HepG2 (cell line): ENCODE measurements around the gene NEURL1B. TPM values are rescaled to one million over a fixed set of nuclear protein-coding genes. Genes with fewer than 3 reads are reported as not detected.

Source experiments
- BCL6 ChIP-seq: IDR thresholded peaks from 2 replicates; pipeline ENCODE4 v1.6.1; 2016; ENCODE audit warnings: missing genetic modification reagents, missing compliant biosample characterization
- BHLHE40 ChIP-seq: IDR thresholded peaks from 2 replicates; pipeline ENCODE4 v1.6.1; 2011; ENCODE audit warnings: low read length, improper control_type of control experiment
- FIP1L1 ChIP-seq: fragments of 200-400 bp; formaldehyde crosslinking; IDR thresholded peaks from 2 replicates; pipeline ENCODE4 v1.6.1; 2018; ENCODE audit warnings: low read depth, mild to moderate bottlenecking, low read length, moderate library complexity, borderline replicate concordance; ENCODE audit not compliant: insufficient read depth
- FOXK2 ChIP-seq: fragments of 450-650 bp; IDR thresholded peaks from 2 replicates; pipeline ENCODE4 v1.6.1; 2016
- HMG20B ChIP-seq: conservative IDR thresholded peaks from 2 replicates; pipeline ENCODE4 v1.6.1; 2016; ENCODE audit warnings: missing genetic modification reagents, missing compliant biosample characterization
- HNF4G ChIP-seq, 2 experiments: sonication (generic) in 1 of 2; formaldehyde crosslinking in 1 of 2; IDR thresholded peaks; 2 replicates each; pipeline versions ENCODE4 v1.4.0 to v1.6.1; 2011 to 2020; ENCODE audit warnings: borderline replicate concordance in 2 of 2, low read depth in 2 of 2, mild to moderate bottlenecking in 2 of 2, low read length in 1 of 2, missing genetic modification reagents in 1 of 2, moderate library complexity in 1 of 2
- IRX3 ChIP-seq: sonication (generic); formaldehyde crosslinking; IDR thresholded peaks from 2 replicates; pipeline ENCODE4 v1.8.1; 2023; ENCODE audit warnings: mild to moderate bottlenecking, low read depth, missing genetic modification reagents, borderline replicate concordance
- MAZ ChIP-seq, 2 experiments: sonication (generic) in 1 of 2; formaldehyde crosslinking in 1 of 2; IDR thresholded peaks; 2 replicates each; pipeline versions ENCODE4 v1.5.0 to v1.6.1; 2012 to 2020; ENCODE audit warnings: low read depth in 2 of 2, mild to moderate bottlenecking in 2 of 2, borderline replicate concordance in 1 of 2, improper control_type of control experiment in 1 of 2, low read length in 1 of 2, missing genetic modification reagents in 1 of 2, moderate library complexity in 1 of 2
- MEIS1 ChIP-seq: sonication (generic); formaldehyde crosslinking; IDR thresholded peaks from 2 replicates; pipeline ENCODE4 v1.9.0; 2021; ENCODE audit warnings: mild to moderate bottlenecking, missing genetic modification reagents, moderate library complexity, borderline replicate concordance
- MXI1 ChIP-seq: IDR thresholded peaks from 3 replicates; pipeline ENCODE4 v1.6.1; 2012; ENCODE audit warnings: low read depth, low read length, inconsistent platforms, borderline replicate concordance
- SOX6 ChIP-seq, 2 experiments: fragments of 450-650 bp in 1 of 2; sonication (generic) in 1 of 2; formaldehyde crosslinking in 1 of 2; IDR thresholded peaks; 2 replicates each; pipeline versions ENCODE4 v1.4.0 to v1.6.1; 2017 to 2020; ENCODE audit warnings: antibody characterized with exemption in 1 of 2, mild to moderate bottlenecking in 1 of 2, missing genetic modification reagents in 1 of 2
- SSRP1 ChIP-seq: IDR thresholded peaks from 2 replicates; pipeline ENCODE4 v1.6.1; 2016; ENCODE audit warnings: control low read depth
- TAF1 ChIP-seq: sonication (generic); formaldehyde crosslinking; IDR thresholded peaks from 2 replicates; pipeline ENCODE4 v1.4.0; 2020; ENCODE audit warnings: missing genetic modification reagents
- TCF12 ChIP-seq, 2 experiments: fragments of 450-650 bp in 1 of 2; sonication (generic) in 1 of 2; formaldehyde crosslinking in 1 of 2; IDR thresholded peaks; 2 replicates each; pipeline versions ENCODE4 v1.6.1 to v1.8.0; 2017 to 2022; ENCODE audit warnings: antibody characterized with exemption in 1 of 2, mild to moderate bottlenecking in 1 of 2, missing genetic modification reagents in 1 of 2, moderate library complexity in 1 of 2
- THAP11 ChIP-seq: IDR thresholded peaks from 2 replicates; pipeline ENCODE4 v1.6.1; 2016; ENCODE audit warnings: missing biosample characterization, missing genetic modification reagents
- ZNF572 ChIP-seq: sonication (generic); formaldehyde crosslinking; IDR thresholded peaks from 2 replicates; pipeline ENCODE4 v1.5.1; 2020; ENCODE audit warnings: mild to moderate bottlenecking, missing genetic modification reagents
- polyA plus RNA-seq, 8 experiments: library from polyadenylated mRNA; depleted of rRNA in 3 of 8; stranded (reverse) in 7 of 8; unstranded in 1 of 8; fragments of >200 nt; fragmentation: Illumina TruSeq in 4 of 8; extraction: Trizol in 4 of 8; gene quantifications; 2 replicates each; pipeline versions ENCODE4 v1.2.1 to v1.2.3, GENCODE V29; 2011 to 2016; ENCODE audit warnings: low read depth in 4 of 8, missing spikeins in 1 of 8, mixed read lengths in 1 of 8; ENCODE audit not compliant: insufficient read depth in 1 of 8
- total RNA-seq, 5 experiments: library from RNA; depleted of rRNA; stranded (reverse); fragments of >200 nt; fragmentation: Illumina TruSeq; extraction: Trizol; gene quantifications; 2 replicates each; pipeline ENCODE4 v1.2.3, GENCODE V29; 2016; ENCODE audit warnings: low read depth in 1 of 5
- TF ChIP-seq, protein P1 (sequence below): sonication (generic); formaldehyde crosslinking; IDR thresholded peaks from 2 replicates; pipeline ENCODE4 v1.9.0; 2021; ENCODE audit warnings: mild to moderate bottlenecking, missing genetic modification reagents
- TF ChIP-seq, protein P2 (sequence below): sonication (generic); formaldehyde crosslinking; IDR thresholded peaks from 2 replicates; pipeline ENCODE4 v1.5.0; 2020; ENCODE audit warnings: mild to moderate bottlenecking, missing genetic modification reagents

NEURL1B gene
- total and polyA plus RNA-seq, 2 of the 13 experiments (the other 11 are each of a cell fraction or from before 2014, with no cell fraction given): 0.09 to 0.13 TPM

DNA sequence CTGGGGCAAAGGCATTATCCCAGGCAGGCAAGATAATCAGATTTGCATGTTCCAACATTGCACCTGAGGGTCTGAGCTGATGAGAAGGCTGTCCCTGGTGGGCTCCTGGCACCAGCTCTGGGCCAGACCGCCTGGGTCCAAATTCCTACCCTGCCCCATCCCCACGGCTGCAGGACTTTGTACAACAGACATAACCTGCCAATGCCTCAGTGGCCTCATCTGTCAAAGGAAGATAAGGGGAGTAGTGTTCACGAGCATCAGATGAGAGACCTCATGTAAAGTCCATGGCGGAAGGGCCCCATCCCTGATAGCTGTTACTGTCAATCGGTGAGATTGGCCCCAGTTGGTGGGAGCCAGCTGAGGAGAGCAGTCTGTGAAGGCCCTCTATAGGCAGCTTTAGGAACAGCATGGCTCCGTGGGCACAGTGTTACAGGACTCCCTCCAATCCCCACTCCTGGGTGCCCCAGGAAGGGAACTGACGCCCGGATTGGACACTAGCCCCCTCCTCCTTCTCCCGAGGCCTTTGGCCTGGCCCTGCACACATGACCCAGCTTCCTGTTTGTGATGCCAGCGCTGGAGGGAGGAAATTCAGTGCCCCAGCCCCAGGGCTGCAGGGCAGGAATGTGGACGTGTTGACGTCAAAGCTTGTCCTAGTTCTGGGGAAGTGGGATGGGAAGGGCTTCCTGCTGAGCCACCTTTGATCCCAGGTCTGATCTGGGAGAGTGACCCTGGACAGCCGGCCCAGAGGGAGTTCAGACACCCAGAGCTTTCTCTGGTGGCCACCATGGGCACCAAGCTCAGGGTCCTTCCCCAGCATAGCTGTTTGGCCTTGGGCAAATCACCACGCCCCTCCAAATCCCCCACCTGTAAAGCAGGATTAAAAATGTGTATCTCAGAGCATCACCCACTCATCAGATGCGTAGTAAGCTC, 73.7 kb downstream of the NEURL1B start (continued):
- TF ChIP-seq, protein P1, sequence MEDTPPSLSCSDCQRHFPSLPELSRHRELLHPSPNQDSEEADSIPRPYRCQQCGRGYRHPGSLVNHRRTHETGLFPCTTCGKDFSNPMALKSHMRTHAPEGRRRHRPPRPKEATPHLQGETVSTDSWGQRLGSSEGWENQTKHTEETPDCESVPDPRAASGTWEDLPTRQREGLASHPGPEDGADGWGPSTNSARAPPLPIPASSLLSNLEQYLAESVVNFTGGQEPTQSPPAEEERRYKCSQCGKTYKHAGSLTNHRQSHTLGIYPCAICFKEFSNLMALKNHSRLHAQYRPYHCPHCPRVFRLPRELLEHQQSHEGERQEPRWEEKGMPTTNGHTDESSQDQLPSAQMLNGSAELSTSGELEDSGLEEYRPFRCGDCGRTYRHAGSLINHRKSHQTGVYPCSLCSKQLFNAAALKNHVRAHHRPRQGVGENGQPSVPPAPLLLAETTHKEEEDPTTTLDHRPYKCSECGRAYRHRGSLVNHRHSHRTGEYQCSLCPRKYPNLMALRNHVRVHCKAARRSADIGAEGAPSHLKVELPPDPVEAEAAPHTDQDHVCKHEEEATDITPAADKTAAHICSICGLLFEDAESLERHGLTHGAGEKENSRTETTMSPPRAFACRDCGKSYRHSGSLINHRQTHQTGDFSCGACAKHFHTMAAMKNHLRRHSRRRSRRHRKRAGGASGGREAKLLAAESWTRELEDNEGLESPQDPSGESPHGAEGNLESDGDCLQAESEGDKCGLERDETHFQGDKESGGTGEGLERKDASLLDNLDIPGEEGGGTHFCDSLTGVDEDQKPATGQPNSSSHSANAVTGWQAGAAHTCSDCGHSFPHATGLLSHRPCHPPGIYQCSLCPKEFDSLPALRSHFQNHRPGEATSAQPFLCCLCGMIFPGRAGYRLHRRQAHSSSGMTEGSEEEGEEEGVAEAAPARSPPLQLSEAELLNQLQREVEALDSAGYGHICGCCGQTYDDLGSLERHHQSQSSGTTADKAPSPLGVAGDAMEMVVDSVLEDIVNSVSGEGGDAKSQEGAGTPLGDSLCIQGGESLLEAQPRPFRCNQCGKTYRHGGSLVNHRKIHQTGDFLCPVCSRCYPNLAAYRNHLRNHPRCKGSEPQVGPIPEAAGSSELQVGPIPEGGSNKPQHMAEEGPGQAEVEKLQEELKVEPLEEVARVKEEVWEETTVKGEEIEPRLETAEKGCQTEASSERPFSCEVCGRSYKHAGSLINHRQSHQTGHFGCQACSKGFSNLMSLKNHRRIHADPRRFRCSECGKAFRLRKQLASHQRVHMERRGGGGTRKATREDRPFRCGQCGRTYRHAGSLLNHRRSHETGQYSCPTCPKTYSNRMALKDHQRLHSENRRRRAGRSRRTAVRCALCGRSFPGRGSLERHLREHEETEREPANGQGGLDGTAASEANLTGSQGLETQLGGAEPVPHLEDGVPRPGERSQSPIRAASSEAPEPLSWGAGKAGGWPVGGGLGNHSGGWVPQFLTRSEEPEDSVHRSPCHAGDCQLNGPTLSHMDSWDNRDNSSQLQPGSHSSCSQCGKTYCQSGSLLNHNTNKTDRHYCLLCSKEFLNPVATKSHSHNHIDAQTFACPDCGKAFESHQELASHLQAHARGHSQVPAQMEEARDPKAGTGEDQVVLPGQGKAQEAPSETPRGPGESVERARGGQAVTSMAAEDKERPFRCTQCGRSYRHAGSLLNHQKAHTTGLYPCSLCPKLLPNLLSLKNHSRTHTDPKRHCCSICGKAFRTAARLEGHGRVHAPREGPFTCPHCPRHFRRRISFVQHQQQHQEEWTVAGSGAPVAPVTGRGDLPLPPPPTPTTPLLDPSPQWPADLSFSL: no peak
- TF ChIP-seq MAZ (IDR thresholded peaks at IDR 0.05; ENCODE audit: borderline replicate concordance, low read depth, low read length) (peak; percentile 70; the same call in 1 of the 2 replicates), MAZ (CRISPR knock-in tag; IDR thresholded peaks at IDR 0.05; ENCODE audit: low read depth) (no peak; the same call in 1 of the 2 replicates), IRX3 (CRISPR knock-in tag) (0 out of 2 replicates have a peak, but pooled peaks have one; percentile 37), TCF12 (IDR thresholded peaks at IDR 0.05) (no peak), TCF12 (CRISPR knock-in tag; IDR thresholded peaks at IDR 0.05) (0 out of 2 replicates have a peak, but pooled peaks have one; percentile 42), SOX6 (IDR thresholded peaks at IDR 0.05) (no peak), SOX6 (CRISPR knock-in tag; IDR thresholded peaks at IDR 0.05) (peak; percentile 68; the same call in 1 of the 2 replicates), FIP1L1 (no peak), FOXK2 (peak; percentile 39; the same call in 1 of the 2 replicates), MEIS1 (0 out of 2 replicates have a peak, but pooled peaks have one; percentile 70), TAF1 (CRISPR knock-in tag) (0 out of 2 replicates have a peak, but pooled peaks have one; percentile 31), BHLHE40 (peak; percentile 2; the same call in 1 of the 2 replicates), HNF4G (IDR thresholded peaks at IDR 0.05; ENCODE audit: borderline replicate concordance, low read depth, low read length) (0 out of 2 replicates have a peak, but pooled peaks have one; percentile 6), HNF4G (CRISPR knock-in tag; IDR thresholded peaks at IDR 0.05; ENCODE audit: borderline replicate concordance, low read depth) (peak; percentile 93; the same call in 1 of the 2 replicates), ZNF572 (CRISPR knock-in tag) (peak; percentile 35; the same call in 1 of the 2 replicates), HMG20B (CRISPR knock-in tag) (peak; percentile 63; the same call in 1 of the 2 replicates), SSRP1 (CRISPR knock-in tag) (no peak), THAP11 (CRISPR knock-in tag) (peak; percentile 80), BCL6 (peak; percentile 36; the same call in 1 of the 2 replicates), MXI1 (peak; percentile 72; the same call in 1 of the 3 replicates)
- TF ChIP-seq, protein P2, sequence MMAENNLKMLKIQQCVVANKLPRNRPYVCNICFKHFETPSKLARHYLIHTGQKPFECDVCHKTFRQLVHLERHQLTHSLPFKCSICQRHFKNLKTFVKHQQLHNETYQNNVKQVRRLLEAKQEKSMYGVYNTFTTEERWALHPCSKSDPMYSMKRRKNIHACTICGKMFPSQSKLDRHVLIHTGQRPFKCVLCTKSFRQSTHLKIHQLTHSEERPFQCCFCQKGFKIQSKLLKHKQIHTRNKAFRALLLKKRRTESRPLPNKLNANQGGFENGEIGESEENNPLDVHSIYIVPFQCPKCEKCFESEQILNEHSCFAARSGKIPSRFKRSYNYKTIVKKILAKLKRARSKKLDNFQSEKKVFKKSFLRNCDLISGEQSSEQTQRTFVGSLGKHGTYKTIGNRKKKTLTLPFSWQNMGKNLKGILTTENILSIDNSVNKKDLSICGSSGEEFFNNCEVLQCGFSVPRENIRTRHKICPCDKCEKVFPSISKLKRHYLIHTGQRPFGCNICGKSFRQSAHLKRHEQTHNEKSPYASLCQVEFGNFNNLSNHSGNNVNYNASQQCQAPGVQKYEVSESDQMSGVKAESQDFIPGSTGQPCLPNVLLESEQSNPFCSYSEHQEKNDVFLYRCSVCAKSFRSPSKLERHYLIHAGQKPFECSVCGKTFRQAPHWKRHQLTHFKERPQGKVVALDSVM (CRISPR knock-in tag): peak; percentile 36; the same call in 1 of the 2 replicates
